Upper lobe of right lung (tissue), 1 donor: ENCODE measurements around the gene NAA50. TPM values are rescaled to one million over a fixed set of nuclear protein-coding genes. Genes with fewer than 3 reads are reported as not detected.

Experiments
- ATAC-seq: fragments of 200-7000 bp; cut with Tn5 transposase; one replicate; pipeline ENCODE4 v1.9.1; 2020; ENCODE audit warnings: mild to moderate bottlenecking, moderate library complexity
- DNase-seq: peaks from one replicate; pipeline ENCODE4 v3.0.0-alpha.2; 2020
- H3K27ac ChIP-seq: fragments of 200-600 bp; one replicate; pipeline ENCODE4 v1.8.0; 2022
- H3K27me3 ChIP-seq: fragments of 200-600 bp; one replicate; pipeline ENCODE4 v1.8.0; 2022; ENCODE audit warnings: mild to moderate bottlenecking
- H3K36me3 ChIP-seq: fragments of 200-600 bp; one replicate; pipeline ENCODE4 v1.8.0; 2022
- H3K4me1 ChIP-seq: fragments of 200-600 bp; one replicate; pipeline ENCODE4 v1.8.0; 2022
- H3K4me3 ChIP-seq: fragments of 200-600 bp; one replicate; pipeline ENCODE4 v1.8.0; 2022; ENCODE audit warnings: mild to moderate bottlenecking
- H3K9me3 ChIP-seq: fragments of 200-600 bp; one replicate; pipeline ENCODE4 v1.8.0; 2022
- intact Hi-C: fragments of 100-400 bp; cut with DNase I; formaldehyde crosslinking; loops from one replicate; pipeline ENCODE4 v1.11.0; 2022
- total RNA-seq: library from RNA; stranded (reverse); fragmentation: NEBNext Ultra II Directional; extraction: Animal tissue kit (Norgen Biotek cat#: 25700); gene quantifications from one replicate; pipeline ENCODE4 v1.2.1, GENCODE V29; 2021
- TF ChIP-seq, protein P1 (sequence below): fragments of 200-600 bp; IDR thresholded peaks from one replicate; pipeline ENCODE4 v1.8.0; 2022; ENCODE audit warnings: antibody characterized with exemption
- donor health status: DM: no; HTN: yes; CAD: no; lungs with severe emphysema.

Gene NAA50
- total RNA-seq, 1 donor from 2014 or later: 90.0 TPM

DNA sequence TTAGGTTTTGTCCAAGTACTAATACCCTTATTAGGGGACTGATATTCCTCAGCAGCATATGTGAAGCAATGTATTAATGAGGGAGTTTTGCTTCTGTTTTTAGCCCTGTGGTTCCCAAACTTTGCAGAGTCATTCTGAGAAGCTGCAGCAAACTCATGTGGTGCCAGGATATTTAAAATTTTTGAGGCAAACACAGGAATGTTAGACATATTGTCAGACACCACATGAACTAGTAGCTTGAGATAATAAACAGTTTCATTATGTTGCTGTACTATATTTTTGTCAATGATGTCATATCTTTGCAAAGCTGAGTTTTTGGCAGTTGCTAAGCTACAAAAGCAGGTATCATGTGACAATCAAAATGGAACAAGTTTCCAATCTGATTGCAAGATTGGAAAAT is 37.4 kb upstream of the NAA50 start:
- H3K4me3 ChIP-seq: no peak overlapping the region
- TF ChIP-seq, protein P1, sequence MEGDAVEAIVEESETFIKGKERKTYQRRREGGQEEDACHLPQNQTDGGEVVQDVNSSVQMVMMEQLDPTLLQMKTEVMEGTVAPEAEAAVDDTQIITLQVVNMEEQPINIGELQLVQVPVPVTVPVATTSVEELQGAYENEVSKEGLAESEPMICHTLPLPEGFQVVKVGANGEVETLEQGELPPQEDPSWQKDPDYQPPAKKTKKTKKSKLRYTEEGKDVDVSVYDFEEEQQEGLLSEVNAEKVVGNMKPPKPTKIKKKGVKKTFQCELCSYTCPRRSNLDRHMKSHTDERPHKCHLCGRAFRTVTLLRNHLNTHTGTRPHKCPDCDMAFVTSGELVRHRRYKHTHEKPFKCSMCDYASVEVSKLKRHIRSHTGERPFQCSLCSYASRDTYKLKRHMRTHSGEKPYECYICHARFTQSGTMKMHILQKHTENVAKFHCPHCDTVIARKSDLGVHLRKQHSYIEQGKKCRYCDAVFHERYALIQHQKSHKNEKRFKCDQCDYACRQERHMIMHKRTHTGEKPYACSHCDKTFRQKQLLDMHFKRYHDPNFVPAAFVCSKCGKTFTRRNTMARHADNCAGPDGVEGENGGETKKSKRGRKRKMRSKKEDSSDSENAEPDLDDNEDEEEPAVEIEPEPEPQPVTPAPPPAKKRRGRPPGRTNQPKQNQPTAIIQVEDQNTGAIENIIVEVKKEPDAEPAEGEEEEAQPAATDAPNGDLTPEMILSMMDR: no peak
- H3K27ac ChIP-seq: peak overlapping the region; percentile 67
- H3K36me3 ChIP-seq: peaks cover 24% of the 10 kb centered on the region
- intact Hi-C loops: no loop called here
- DNase-seq: no peak
- H3K9me3 ChIP-seq: no peaks in the 10 kb centered on the region
- ATAC-seq: peak; percentile 51
- no peaks in the 10 kb centered on the region for H3K4me1 ChIP-seq
- H3K27me3 ChIP-seq: no peaks in the 10 kb centered on the region

DNA sequence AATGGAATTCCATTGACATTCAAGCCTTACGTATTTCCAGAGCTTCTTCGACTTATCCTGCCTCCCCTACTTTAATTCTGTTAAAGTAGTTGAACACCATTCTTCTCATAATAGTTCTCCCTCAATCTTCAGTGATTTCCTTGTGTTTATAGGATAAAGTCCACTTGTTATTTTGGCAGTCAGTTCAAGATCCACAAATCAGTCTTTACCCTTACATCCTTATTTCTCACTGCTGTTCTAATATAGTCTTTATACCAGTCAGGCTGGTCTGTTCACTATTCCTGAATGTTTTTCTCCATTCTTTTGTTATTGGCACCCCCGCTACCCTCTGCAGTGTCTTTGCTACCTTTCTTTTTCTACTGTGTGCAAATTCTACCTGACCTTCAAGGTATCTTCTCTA is 30.5 kb upstream of the NAA50 start:
- no peaks in the 10 kb centered on the region for H3K36me3 ChIP-seq
- no peaks in the 10 kb centered on the region for H3K27me3 ChIP-seq
- H3K4me3 ChIP-seq: no peak overlapping the region
- H3K4me1 ChIP-seq: no peaks in the 10 kb centered on the region
- ATAC-seq: no peak
- intact Hi-C loops: no loop called here
- no peak overlapping the region for H3K27ac ChIP-seq
- H3K9me3 ChIP-seq: no peaks in the 10 kb centered on the region
- DNase-seq: no peak
- TF ChIP-seq, protein P1: no peak

DNA sequence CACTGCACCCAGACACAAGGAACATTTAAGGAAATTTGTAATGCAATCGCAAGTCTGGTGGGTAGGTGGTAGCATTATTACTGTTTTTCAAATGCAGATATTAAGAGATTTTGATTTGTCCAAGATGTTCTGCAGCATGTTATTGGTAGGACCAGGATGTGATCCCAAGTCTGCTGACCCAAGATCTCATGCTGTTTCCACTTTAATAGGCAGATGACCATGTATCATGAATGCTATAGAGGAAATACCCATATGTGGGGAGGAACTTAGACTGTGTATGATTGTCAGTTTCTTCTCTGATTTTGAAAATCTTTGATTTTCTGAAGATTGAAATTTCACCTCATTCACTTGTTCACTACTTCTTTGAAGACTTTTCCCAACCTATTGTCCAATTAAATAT is 29.5 kb upstream of the NAA50 start:
- Histone ChIP-seq H3K9me3 (no peaks in the 10 kb centered on the region), H3K36me3 (no peaks in the 10 kb centered on the region), H3K4me3 (no peak overlapping the region), H3K27me3 (no peaks in the 10 kb centered on the region), H3K4me1 (no peaks in the 10 kb centered on the region), H3K27ac (no peak overlapping the region)
- TF ChIP-seq, protein P1: no peak
- no peak for ATAC-seq
- intact Hi-C loops: no loop called here
- no peak for DNase-seq

DNA sequence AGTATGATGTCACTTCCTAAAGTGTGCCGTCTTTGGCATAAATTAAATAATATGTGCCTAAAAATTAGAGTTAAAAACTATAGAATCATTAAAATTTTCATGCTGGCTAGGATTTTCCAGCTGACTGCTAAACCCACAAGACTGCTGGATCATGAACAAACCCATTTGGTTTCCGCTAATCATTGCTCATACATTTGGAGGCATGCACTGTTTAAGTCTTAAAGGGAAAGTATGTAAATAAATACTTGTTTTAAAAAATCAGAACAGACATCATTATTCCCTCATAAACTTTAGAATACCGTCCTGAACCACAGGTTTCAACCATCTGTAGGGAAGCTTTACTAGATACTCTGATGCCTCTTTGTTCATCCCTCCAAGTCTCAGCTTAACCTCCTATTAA is 27.3 kb upstream of the NAA50 start:
- H3K9me3 ChIP-seq: no peaks in the 10 kb centered on the region
- no peak for ATAC-seq
- H3K4me3 ChIP-seq: no peak overlapping the region
- intact Hi-C loops: no loop called here
- no peaks in the 10 kb centered on the region for H3K4me1 ChIP-seq
- H3K27ac ChIP-seq: no peak overlapping the region
- TF ChIP-seq, protein P1: no peak
- no peaks in the 10 kb centered on the region for H3K27me3 ChIP-seq
- DNase-seq: no peak
- H3K36me3 ChIP-seq: no peaks in the 10 kb centered on the region

DNA sequence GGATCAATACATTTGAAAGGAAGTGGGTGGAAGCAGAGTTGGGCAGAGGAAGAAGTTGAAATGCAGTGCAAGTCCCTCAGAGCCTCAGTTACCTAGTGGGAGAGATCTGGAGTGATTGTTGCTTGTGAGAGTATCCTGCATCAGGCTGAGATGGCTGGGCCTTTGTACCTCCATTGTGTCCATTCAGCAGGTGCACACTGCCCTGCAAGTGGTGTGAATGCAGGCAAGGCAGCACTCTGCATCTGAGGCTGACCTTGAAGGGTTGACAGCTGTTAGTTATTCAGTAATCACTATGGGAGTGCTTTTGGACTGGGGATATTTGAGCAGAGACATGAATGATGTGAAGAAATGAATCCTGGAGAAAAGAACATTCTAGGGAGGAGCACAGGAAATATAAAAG is 25.9 kb upstream of the NAA50 start:
- H3K36me3 ChIP-seq: no peaks in the 10 kb centered on the region
- intact Hi-C loops: no loop called here
- TF ChIP-seq, protein P1: no peak
- H3K27ac ChIP-seq: no peak overlapping the region
- no peaks in the 10 kb centered on the region for H3K4me1 ChIP-seq
- no peaks in the 10 kb centered on the region for H3K27me3 ChIP-seq
- DNase-seq (no peak), ATAC-seq (no peak)
- H3K9me3 ChIP-seq: no peaks in the 10 kb centered on the region
- H3K4me3 ChIP-seq: no peak overlapping the region

DNA sequence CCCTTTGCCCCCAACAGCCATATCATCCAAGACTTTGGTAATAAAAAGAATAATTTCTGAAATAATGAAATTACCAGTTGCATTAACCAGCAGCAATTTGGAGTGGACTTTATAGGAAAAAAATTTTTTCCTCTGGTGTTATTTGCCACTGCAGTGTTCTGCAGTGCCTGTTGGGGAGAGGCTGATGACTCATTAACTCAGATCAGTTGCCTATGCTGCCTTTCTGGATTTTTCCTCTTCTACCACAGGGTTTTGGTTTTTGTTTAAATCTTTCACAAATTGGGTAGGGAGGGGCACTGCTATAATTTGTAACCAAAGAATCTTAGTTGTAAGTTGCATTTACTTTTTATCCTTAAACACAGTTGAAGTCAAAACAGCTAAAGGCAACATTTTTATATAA is 23.5 kb upstream of the NAA50 start:
- Histone ChIP-seq H3K27ac (no peak overlapping the region), H3K36me3 (no peaks in the 10 kb centered on the region), H3K4me1 (no peaks in the 10 kb centered on the region), H3K4me3 (no peak overlapping the region), H3K9me3 (no peaks in the 10 kb centered on the region), H3K27me3 (no peaks in the 10 kb centered on the region)
- intact Hi-C loops: no loop called here
- peak; percentile 32 for ATAC-seq
- TF ChIP-seq, protein P1: no peak
- DNase-seq: no peak
